HepG2 (cell line): ENCODE data around the gene CD163L1. TPM values are rescaled to one million over a fixed set of nuclear protein-coding genes. Genes with fewer than 3 reads are reported as not detected.

Source experiments
- BHLHE40 ChIP-seq: IDR thresholded peaks from 2 replicates; pipeline ENCODE4 v1.6.1; 2011; ENCODE audit warnings: low read length, improper control_type of control experiment
- DDIT3 ChIP-seq: sonication (generic); formaldehyde crosslinking; IDR thresholded peaks from 2 replicates; pipeline ENCODE4 v1.4.0; 2020; ENCODE audit warnings: mild to moderate bottlenecking, missing genetic modification reagents
- E2F2 ChIP-seq: sonication (generic); formaldehyde crosslinking; IDR thresholded peaks from 2 replicates; pipeline ENCODE4 v1.4.0; 2020; ENCODE audit warnings: missing genetic modification reagents, borderline replicate concordance
- ELF3 ChIP-seq: IDR thresholded peaks from 2 replicates; pipeline ENCODE4 v1.6.1; 2016; ENCODE audit warnings: missing genetic modification reagents, missing compliant biosample characterization
- EP300 ChIP-seq, 3 experiments: sonication (generic) in 1 of 3; formaldehyde crosslinking in 1 of 3; IDR thresholded peaks; 2 replicates each; pipeline versions ENCODE4 v1.5.1 to v1.6.1; 2011 to 2020; ENCODE audit warnings: low read depth in 2 of 3, low read length in 2 of 3, borderline replicate concordance in 1 of 3, improper control_type of control experiment in 1 of 3, mild to moderate bottlenecking in 1 of 3, missing genetic modification reagents in 1 of 3, moderate library complexity in 1 of 3
- HDAC6 ChIP-seq: fragments of 200-600 bp; sonication (generic); IDR thresholded peaks from 2 replicates; pipeline ENCODE4 v1.7.0; 2017; ENCODE audit warnings: mild to moderate bottlenecking, antibody characterized with exemption, low read length, low read depth
- KAT2B ChIP-seq: fragments of 150-350 bp; IDR thresholded peaks from 2 replicates; pipeline ENCODE4 v1.6.1; 2014; ENCODE audit warnings: low read depth, low read length, borderline replicate concordance
- MED1 ChIP-seq: sonication (generic); formaldehyde crosslinking; IDR thresholded peaks from 2 replicates; pipeline ENCODE4 v1.4.0; 2020; ENCODE audit warnings: missing genetic modification reagents
- MIXL1 ChIP-seq: IDR thresholded peaks from 2 replicates; pipeline ENCODE4 v1.6.1; 2016
- MYNN ChIP-seq: sonication (generic); formaldehyde crosslinking; IDR thresholded peaks from 2 replicates; pipeline ENCODE4 v1.4.0; 2020; ENCODE audit warnings: mild to moderate bottlenecking, low read depth, missing genetic modification reagents
- NFE2L2 ChIP-seq: fragments of 150-350 bp; IDR thresholded peaks from 2 replicates; pipeline ENCODE4 v1.6.1; 2014; ENCODE audit warnings: low read length
- SAP130 ChIP-seq: IDR thresholded peaks from 2 replicates; pipeline ENCODE4 v1.6.1; 2016; ENCODE audit warnings: low read depth
- SIN3B ChIP-seq: fragments of 150-350 bp; IDR thresholded peaks from 2 replicates; pipeline ENCODE4 v1.6.1; 2014; ENCODE audit warnings: low read length
- TCF7L2 ChIP-seq: IDR thresholded peaks from 2 replicates; pipeline ENCODE4 v1.6.1; 2011; ENCODE audit warnings: mild to moderate bottlenecking, low read depth, low read length, moderate library complexity
- TGIF2 ChIP-seq: IDR thresholded peaks from 2 replicates; pipeline ENCODE4 v1.6.1; 2016; ENCODE audit warnings: control low read depth, missing compliant biosample characterization
- THYN1 ChIP-seq: sonication (generic); formaldehyde crosslinking; IDR thresholded peaks from 2 replicates; pipeline ENCODE4 v1.8.1; 2023; ENCODE audit warnings: low read depth, mild to moderate bottlenecking, moderate library complexity, missing genetic modification reagents, borderline replicate concordance
- WIZ ChIP-seq: sonication (generic); formaldehyde crosslinking; IDR thresholded peaks from 2 replicates; pipeline ENCODE4 v1.5.1; 2020; ENCODE audit warnings: mild to moderate bottlenecking, missing genetic modification reagents
- ZNF20 ChIP-seq: sonication (generic); formaldehyde crosslinking; IDR thresholded peaks from 2 replicates; pipeline ENCODE4 v1.4.0; 2020; ENCODE audit warnings: mild to moderate bottlenecking, moderate library complexity, missing genetic modification reagents
- ZNF326 ChIP-seq: sonication (generic); formaldehyde crosslinking; IDR thresholded peaks from 2 replicates; pipeline ENCODE4 v1.4.0; 2020; ENCODE audit warnings: missing genetic modification reagents, borderline replicate concordance
- ZNF430 ChIP-seq: sonication (generic); formaldehyde crosslinking; IDR thresholded peaks from 2 replicates; pipeline ENCODE4 v1.9.0; 2021; ENCODE audit warnings: mild to moderate bottlenecking, missing genetic modification reagents
- ZNF512B ChIP-seq: sonication (generic); formaldehyde crosslinking; IDR thresholded peaks from 2 replicates; pipeline ENCODE4 v1.5.1; 2020; ENCODE audit warnings: missing genetic modification reagents, mild to moderate bottlenecking, borderline replicate concordance
- ZNF530 ChIP-seq: sonication (generic); formaldehyde crosslinking; IDR thresholded peaks from 2 replicates; pipeline ENCODE4 v1.5.0; 2020; ENCODE audit warnings: low read depth, mild to moderate bottlenecking, missing genetic modification reagents
- ZNF564 ChIP-seq: sonication (generic); formaldehyde crosslinking; IDR thresholded peaks from 2 replicates; pipeline ENCODE4 v1.8.1; 2023; ENCODE audit warnings: mild to moderate bottlenecking, missing genetic modification reagents
- ZNF572 ChIP-seq: sonication (generic); formaldehyde crosslinking; IDR thresholded peaks from 2 replicates; pipeline ENCODE4 v1.5.1; 2020; ENCODE audit warnings: mild to moderate bottlenecking, missing genetic modification reagents
- ZNF605 ChIP-seq: sonication (generic); formaldehyde crosslinking; IDR thresholded peaks from 2 replicates; pipeline ENCODE4 v1.8.0; 2022; ENCODE audit warnings: mild to moderate bottlenecking, missing genetic modification reagents
- ZNF782 ChIP-seq: sonication (generic); formaldehyde crosslinking; IDR thresholded peaks from 2 replicates; pipeline ENCODE4 v1.4.0; 2020; ENCODE audit warnings: missing genetic modification reagents, mild to moderate bottlenecking, borderline replicate concordance
- ZSCAN21 ChIP-seq: sonication (generic); formaldehyde crosslinking; IDR thresholded peaks from 2 replicates; pipeline ENCODE4 v1.8.0; 2022; ENCODE audit warnings: mild to moderate bottlenecking, missing genetic modification reagents, moderate library complexity, borderline replicate concordance
- ZSCAN29 ChIP-seq: sonication (generic); formaldehyde crosslinking; conservative IDR thresholded peaks from 2 replicates; pipeline ENCODE4 v1.4.0; 2020; ENCODE audit warnings: mild to moderate bottlenecking, missing genetic modification reagents
- ZSCAN9 ChIP-seq: IDR thresholded peaks from 2 replicates; pipeline ENCODE4 v1.6.1; 2016; ENCODE audit warnings: borderline replicate concordance
- polyA plus RNA-seq, 8 experiments: library from polyadenylated mRNA; depleted of rRNA in 3 of 8; stranded (reverse) in 7 of 8; unstranded in 1 of 8; fragments of >200 nt; fragmentation: Illumina TruSeq in 4 of 8; extraction: Trizol in 4 of 8; gene quantifications; 2 replicates each; pipeline versions ENCODE4 v1.2.1 to v1.2.3, GENCODE V29; 2011 to 2016; ENCODE audit warnings: low read depth in 4 of 8, missing spikeins in 1 of 8, mixed read lengths in 1 of 8; ENCODE audit not compliant: insufficient read depth in 1 of 8
- total RNA-seq, 5 experiments: library from RNA; depleted of rRNA; stranded (reverse); fragments of >200 nt; fragmentation: Illumina TruSeq; extraction: Trizol; gene quantifications; 2 replicates each; pipeline ENCODE4 v1.2.3, GENCODE V29; 2016; ENCODE audit warnings: low read depth in 1 of 5

The CD163L1 gene
- total and polyA plus RNA-seq, 2 of the 13 experiments (the other 11 are each of a cell fraction or from before 2014, with no cell fraction given): 3.4 to 6.8 TPM

- TF ChIP-seq MED1 (no peak), MIXL1 (CRISPR knock-in tag) (no peak), MYNN (CRISPR knock-in tag) (no peak), ZNF326 (CRISPR knock-in tag) (no peak), ZNF605 (CRISPR knock-in tag) (no peak), TCF7L2 (no peak), ZNF430 (CRISPR knock-in tag) (no peak), DDIT3 (no peak), THYN1 (CRISPR knock-in tag) (no peak), ZSCAN9 (CRISPR knock-in tag) (no peak), ZNF572 (CRISPR knock-in tag) (no peak), ZNF20 (no peak), ZNF512B (CRISPR knock-in tag) (no peak), KAT2B (no peak), NFE2L2 (no peak), ELF3 (CRISPR knock-in tag) (peak; percentile 46; the same call in 1 of the 2 replicates), EP300 (IDR thresholded peaks at IDR 0.05; ENCODE audit: low read depth in 2 of 2, low read length in 2 of 2) (no peak), EP300 (CRISPR knock-in tag; IDR thresholded peaks at IDR 0.05; ENCODE audit: borderline replicate concordance) (no peak), ZNF530 (CRISPR knock-in tag) (no peak), ZNF782 (CRISPR knock-in tag) (no peak), SAP130 (CRISPR knock-in tag) (peak; percentile 55), BHLHE40 (0 out of 2 replicates have a peak, but pooled peaks have one; percentile 18), SIN3B (no peak), HDAC6 (no peak), E2F2 (CRISPR knock-in tag) (no peak), ZSCAN21 (CRISPR knock-in tag) (no peak), ZNF564 (no peak), TGIF2 (CRISPR knock-in tag) (no peak), ZSCAN29 (CRISPR knock-in tag) (0 out of 2 replicates have a peak, but pooled peaks have one; percentile 30), WIZ (no peak)
These were observed 74.7 kb downstream of the CD163L1 start (continued) for GRCh38 chr12:7369274-7369729.
